ENCODE data around the gene SEMA3D.
A peak's percentile ranks its signal among the peaks of the same experiment; 100 is the strongest.

SEMA3D gene

DNA sequence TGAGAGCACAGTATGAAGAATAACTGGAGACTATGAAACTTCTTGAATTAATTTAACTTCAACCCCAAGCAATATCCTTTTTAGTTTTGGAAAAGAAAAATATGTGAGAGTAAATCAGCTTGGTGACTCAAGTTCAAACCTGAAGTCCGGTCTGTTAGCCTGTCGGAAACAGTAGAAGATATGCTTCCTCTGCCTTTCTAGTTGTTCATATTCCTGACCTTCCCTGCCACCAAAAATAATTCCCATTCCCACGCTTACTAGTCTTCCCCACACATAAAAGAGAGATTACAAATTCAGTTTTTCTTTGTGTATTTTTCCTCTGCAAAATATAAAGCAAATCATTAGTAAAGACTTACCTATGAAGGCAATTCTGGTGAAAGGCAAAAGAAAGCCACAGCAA lies 3.6 kb downstream of the SEMA3D start:
- no peak for DNase-seq

DNA sequence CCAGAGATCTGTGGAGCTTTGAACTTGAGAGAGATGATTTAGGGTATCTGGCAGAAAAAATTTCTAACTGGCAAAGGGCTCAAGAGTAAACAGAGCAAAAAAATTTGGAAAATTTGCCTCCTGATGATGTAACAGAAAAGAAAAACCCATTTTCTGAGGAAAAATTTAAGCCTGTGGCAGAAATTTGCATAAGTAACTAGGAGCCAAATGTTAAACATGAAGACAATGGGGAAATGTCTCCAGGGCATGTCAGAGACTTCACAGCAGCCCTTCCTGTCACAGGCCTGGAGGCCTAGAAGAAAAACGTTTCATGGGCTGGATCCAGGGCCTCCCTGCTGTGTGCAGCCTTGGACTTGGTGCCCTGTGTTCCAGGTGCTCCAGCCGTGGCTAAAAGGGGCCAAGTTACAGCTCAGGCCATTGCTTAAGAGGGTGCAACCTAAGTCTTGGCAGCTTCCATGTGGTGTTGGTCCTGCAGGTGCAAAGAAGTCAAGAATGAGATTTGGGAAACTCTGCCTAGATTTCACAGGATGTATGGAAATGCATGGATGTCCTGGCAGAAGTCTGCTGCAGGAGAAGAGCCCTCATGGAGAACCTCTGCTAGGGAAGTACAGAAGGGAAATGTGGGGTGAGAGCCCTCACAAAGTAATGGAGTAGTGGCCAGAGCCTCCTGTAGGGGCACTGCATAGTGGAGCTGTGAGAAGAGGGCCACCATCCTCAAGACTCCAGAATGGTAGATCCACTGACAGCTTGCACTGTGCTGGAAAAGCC lies 8.1 kb downstream of the SEMA3D start:
- DNase-seq, result no peak

DNA sequence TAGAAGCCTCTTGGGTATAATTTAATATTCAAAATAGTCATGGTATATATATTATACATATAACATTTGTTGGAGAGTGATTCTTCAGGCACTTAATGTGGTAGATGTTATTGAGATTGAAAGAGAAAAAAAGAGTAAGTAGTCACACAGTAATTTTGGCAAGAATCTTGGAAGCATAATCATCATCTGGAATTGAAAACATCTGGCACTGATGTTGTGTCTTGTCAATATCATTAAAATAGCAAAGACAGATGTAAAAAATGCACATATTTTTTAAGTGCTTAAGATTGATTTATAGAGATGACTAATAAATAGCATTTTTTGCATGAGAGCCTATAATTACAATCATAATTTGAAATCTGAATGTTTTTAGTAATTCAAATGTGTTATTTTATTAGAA lies 9.5 kb downstream of the SEMA3D start:
- DNase-seq, result no peak

DNA sequence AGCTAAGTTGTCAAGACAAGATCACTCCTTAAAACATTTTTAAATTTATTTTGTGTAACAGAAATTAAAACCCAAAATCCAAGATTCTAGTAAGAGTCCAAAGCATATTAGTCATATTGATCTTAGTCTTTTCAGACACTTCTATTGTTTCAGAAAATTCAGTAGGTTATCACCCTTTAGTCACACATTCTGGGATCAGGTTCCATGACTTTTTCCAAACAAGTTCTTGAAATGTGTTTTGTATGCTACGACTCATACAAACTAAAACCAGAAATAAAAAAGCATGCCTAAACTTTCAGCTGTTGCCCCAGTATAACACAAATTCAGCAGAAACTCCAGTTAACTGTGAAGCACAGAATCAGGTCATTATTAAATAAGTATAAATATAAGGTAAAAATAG lies 10.7 kb downstream of the SEMA3D start:
- DNase-seq, result no peak

GRCh38 chr7:85175217-85175616 lies 11.6 kb downstream of the SEMA3D start:
- DNase-seq, result no peak

DNA sequence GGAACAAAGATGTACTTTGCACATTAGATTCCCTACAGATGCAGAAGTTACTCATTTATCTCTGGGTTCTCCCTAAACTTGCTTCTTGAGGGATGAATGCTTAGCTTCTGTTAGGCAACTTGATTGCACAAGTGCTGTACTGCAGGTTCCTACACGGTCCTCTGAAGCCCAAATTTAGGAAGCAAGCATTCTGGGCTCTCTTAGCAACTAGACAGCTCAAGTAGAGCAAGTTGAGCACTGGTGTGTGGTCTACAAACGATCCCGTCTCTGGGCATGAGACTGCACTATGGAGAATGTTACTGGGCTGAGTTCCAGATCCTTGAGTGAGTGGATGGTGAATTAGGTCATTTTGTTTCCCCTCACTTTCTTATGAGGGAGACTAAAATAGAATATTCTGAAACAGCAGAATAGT lies 14.3 kb downstream of the SEMA3D start:
- DNase-seq, result peak; percentile 34

GRCh38 chr7:85167636-85168035 lies 19.2 kb downstream of the SEMA3D start:
- DNase-seq, result no peak

DNA sequence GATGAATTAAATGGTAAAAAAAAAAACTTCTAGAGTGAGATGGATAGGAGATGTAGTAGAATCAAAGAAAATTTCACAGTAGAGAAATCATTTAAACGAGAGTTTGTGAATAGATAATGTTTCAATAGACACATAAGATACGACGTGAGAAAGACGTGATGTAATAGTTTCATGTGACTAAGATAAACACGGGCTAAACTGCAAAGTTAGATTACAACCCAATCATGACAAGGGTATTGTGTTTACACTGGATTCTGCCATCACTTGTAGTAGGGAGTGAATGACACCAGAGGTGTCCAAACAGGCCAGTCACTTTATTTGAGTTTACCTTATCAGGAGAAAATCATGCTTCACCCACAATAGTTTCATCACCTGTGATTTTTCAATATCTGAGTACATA lies 21.6 kb downstream of the SEMA3D start:
- DNase-seq, result no peak

GRCh38 chr7:85164376-85164775 lies 22.5 kb downstream of the SEMA3D start:
- no peak for DNase-seq

DNA sequence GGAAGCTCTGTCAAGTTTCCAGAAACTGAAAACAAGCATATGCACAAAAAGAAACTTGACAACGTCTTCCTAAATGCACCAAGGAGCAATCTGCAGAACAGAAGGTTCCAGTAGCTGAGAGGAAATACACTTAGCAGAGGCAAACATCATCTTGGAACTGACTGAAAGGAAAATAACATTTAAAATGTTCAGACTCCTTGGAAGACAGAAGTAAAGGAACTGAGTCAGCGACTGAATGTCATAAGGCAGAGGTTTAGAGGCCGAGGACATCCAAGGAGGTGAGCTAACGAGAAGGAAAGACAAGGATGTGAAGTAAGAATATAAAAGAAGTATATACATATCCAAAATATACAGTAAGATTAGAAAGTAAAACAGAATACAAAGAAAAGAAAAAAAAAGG lies 24.1 kb downstream of the SEMA3D start:
- no peak for DNase-seq

DNA sequence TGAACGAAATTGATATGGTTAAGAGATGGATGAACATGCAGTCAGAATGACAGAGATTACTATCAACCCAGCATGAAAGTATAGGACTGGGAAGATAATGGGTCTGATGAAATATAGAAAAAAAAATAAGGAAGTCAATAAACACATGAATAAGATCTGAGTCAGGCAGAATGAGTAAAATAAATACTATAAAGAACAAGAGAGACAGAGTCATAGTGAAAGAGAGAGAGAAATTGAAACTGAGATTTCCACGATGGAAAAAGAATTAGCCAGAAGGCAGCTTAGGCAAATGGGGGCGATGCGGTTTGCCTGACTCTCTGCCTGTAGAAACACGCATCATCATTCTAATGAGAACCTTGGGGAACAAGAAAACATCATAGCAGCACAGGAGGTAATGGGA lies 26.6 kb downstream of the SEMA3D start:
- peak; percentile 18 for DNase-seq

DNA sequence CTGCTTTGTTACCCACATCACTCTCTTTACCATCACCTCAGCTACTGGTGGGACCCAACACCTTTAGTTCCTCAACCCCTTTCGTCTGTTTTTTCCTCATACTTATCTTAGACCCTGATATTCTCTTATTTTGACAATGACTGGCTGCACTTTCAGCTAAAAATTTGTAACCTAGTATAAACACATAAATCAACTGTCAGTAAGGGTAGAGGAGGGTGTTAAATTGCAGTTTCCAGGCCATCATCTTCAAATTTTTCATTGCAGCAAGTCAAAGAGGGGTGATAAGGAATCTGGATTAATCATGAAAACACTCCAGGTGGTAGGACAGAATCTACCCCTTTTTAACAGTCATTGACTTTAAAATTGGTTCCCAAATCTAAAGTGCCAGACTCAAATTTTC lies 27.9 kb downstream of the SEMA3D start:
- no peak for DNase-seq

DNA sequence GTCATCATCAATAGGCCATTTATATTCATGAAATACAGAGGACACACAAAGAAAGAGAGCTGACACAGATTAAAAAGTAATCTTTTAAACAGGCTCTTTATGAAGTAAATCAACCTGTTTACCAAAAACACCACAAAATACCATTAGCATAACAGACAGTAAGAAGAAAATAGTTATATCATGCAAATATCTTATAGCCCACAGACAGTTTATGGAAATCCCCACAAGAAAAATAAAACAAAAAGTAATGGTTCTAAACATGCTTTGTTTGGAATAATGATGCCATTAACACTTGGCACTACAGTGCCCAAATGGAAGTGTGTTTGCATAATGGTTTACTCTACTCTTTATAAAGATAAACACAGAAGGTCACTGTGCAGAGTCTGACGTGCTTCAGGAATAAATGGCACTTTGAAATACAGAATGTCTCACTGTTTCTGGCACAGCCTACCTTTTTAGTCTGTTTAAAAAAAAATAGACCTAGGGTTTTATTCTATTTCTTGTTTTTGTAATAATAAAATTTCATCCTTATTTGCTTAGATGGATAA lies 30.1 kb downstream of the SEMA3D start:
- no peak for DNase-seq

DNA sequence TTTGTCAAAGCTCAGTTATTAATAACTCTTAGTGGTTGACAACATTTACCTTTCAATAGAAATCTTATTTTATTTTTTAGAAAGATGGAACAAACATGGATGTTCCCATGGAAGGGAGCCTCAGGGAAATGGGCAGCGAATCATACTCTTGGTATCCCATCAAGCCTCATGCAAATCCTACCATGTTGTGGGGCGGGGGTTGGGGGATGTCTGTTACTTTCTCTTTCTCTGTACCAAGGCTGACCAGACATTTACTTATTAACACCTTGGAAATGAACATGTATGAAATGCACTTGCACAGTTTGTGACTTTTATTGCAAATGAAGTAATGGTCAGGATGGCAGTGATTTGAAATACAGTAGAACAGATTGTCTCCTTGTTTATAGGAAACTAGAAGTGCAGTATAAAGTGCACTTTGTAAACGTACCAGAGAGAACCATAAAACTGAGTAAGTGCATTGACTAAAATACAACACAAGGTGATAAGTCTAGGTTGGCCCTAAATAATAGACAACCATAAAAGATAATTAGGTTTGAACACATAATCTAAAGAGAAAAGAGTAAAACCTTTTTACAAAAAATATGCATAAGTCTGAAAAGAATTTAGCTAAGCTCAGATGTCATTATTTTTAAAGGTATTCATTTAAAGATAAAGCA lies 32.4 kb downstream of the SEMA3D start:
- no peak for DNase-seq

DNA sequence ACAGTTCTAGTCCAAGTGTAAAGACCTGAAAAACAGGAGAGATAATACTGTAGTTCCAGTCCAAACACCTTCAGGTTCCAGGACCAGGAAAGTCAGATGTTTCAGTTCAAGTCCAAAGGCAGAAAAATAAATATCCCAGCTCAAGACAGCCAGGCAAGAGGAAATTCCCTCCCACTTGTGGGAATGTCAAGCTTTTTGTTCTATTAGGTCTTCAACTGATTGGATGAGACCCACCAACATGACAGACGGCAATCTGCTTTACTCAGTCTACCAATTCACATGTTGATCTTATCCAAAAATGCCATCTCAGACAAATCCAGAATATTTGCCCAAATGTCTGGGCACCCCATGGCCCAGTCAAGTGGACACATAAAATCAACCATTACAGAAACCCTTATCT lies 33.1 kb downstream of the SEMA3D start:
- DNase-seq, result no peak

DNA sequence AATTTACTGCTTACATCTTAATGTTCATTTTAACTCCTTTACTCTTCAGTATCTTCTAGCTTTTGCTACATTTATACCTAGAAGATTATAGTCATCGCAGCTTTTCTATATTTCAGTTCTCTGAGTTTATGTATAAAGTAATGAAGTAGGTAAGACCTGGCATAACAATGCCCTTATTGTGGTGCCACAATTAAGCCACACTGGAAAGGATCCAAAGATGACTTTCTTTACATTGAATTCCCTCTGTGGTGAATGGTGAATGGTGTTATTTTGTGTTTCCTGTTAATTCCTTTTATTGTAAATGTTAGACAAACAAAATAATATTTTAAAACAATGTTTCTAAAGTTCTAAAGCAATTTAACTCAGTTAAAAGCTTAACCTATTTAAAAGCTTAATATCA lies 36.2 kb downstream of the SEMA3D start:
- no peak for DNase-seq

DNA sequence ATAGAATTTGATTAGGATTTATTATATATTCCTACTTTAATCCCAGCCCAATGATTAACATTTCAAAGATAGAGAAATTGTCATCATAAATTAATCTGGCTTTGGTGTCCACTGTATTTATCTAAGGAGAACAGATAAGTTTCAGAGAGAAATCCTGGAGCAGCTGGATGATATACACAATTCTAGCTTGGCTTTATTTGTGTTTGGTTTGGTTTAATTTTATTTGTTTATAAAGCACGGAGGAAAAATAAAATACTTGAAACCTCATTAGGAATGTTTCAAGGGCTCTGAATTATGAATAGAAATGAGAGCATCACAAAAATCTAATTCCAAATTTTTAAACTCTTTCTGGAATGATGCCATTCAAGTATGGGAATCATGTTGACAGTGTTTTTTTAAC lies 42.1 kb downstream of the SEMA3D start:
- DNase-seq, result no peak

DNA sequence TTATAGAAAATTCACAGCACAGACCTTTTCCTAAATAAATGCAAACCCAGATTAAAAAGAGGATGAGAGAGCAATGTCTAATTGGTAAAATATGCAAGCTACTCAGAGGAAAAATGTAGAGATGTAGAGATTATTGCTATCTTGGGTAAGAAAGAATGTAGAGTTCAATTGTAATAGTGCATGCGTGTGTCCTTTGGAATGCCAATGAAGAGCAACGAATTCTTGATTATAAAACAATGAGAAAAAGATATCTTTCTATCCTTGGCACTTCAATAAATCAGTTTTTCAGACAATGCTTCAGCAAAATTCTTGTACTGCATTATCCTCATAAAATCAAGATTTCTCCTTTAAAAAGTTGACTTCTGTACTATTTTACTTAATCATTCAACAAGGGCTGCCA lies 50.9 kb downstream of the SEMA3D start:
- DNase-seq, result no peak

DNA sequence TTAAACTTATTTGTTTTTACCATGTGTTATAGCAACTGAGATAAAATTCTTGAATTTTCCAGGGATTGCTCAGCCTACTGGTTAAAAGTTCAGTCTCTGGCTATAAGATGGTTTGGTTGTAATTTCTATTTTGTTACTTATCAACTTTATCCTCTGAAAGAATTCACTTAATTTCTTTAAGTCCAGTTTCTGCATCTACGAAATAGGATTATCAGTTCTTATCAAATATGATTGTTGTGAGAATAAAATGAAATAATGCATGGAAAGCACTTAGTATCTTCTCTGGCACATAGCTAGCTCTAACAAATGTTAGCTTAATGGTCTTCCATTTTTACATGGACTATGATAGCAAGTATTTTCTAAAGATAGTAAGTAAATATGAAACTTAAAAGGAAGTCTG lies 53.3 kb downstream of the SEMA3D start:
- no peak for DNase-seq

- DNase-seq, result no peak
These were observed 53.9 kb downstream of the SEMA3D start for GRCh38 chr7:85133006-85133405.

DNA sequence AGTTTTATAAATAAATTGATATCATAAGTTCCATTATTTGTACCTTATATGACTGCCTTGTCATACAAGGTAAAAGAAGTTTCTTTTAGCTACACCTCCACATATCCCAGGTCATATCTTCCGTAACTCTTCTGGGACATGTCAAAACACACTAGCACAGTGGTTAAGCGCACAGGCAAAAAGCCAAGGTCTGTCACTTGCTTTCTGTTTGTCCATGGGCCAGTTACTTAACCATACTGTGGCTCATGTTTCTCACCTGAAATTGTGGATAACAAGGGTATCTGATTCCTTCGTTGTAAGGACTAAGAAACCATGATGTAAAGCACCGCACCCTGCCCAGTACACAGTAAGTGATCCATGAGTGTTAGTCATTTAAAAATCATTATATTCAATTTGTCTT lies 56.2 kb downstream of the SEMA3D start:
- no peak for DNase-seq

GRCh38 chr7:85126383-85126782 lies 60.5 kb downstream of the SEMA3D start:
- no peak for DNase-seq

GRCh38 chr7:85125651-85126131 lies 61.2 kb downstream of the SEMA3D start:
- DNase-seq, result no peak

DNA sequence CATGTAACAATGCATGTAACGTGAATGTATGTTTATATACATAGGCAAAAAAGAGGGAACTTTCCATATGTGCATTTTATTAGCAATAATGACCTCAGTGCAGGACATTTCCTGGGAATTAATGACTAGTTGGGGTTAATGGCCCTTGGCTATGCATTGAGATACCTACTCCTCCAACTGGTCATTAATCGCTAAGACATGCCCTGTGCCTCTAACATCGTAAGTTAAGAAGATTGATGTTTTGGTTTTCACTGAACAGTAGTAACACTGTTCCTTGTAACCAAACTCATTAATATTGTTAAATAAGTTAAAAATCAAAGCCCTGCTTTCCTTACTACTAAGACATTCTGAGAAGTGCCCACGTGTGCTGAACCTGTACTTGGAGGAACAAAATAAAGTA lies 61.7 kb downstream of the SEMA3D start:
- DNase-seq, result no peak

Measured in T1000 (cell line).